Hepatocyte (in vitro differentiated cells): ENCODE measurements around the gene CAV1. TPM values are rescaled to one million over a fixed set of nuclear protein-coding genes. Genes with fewer than 3 reads are reported as not detected.
"Not testable (repeated sequence)": the region's sequence is repeated elsewhere in the genome, so short reads cannot be mapped to it uniquely, and the experiment has no call there.

ENCODE experiments used
- DNase-seq: peaks from one replicate; pipeline ENCODE4 v3.0.0-alpha.2; 2016; ENCODE audit warnings: low spot score
- H2AFZ ChIP-seq: fragments of 200-600 bp; sonication (generic); 2 replicates; pipeline ENCODE4 v1.6.0; 2016; ENCODE audit warnings: antibody characterized with exemption, mild to moderate bottlenecking
- H3K27ac ChIP-seq: fragments of 200-600 bp; sonication (generic); 2 replicates; pipeline ENCODE4 v1.5.1; 2016; ENCODE audit warnings: mild to moderate bottlenecking
- H3K27me3 ChIP-seq: fragments of 200-600 bp; sonication (generic); 2 replicates; pipeline ENCODE4 v1.6.1; 2016
- H3K36me3 ChIP-seq: fragments of 200-600 bp; sonication (generic); replicated peaks from 2 replicates; pipeline ENCODE4 v1.5.1; 2016; ENCODE audit warnings: low read depth; ENCODE audit not compliant: insufficient read depth
- H3K4me1 ChIP-seq: fragments of 200-600 bp; sonication (generic); 2 replicates; pipeline ENCODE4 v1.5.1; 2016; ENCODE audit warnings: mild to moderate bottlenecking, moderate library complexity; ENCODE audit not compliant: insufficient read depth
- H3K4me2 ChIP-seq: fragments of 200-600 bp; sonication (generic); 2 replicates; pipeline ENCODE4 v1.6.0; 2016
- H3K4me3 ChIP-seq: fragments of 200-600 bp; sonication (generic); 2 replicates; pipeline ENCODE4 v1.5.1; 2016; ENCODE audit warnings: mild to moderate bottlenecking
- H3K79me2 ChIP-seq: fragments of 200-600 bp; sonication (generic); 2 replicates; pipeline ENCODE4 v1.6.0; 2017; ENCODE audit warnings: mild to moderate bottlenecking
- H3K9me2 ChIP-seq: fragments of 200-600 bp; sonication (generic); replicated peaks from 2 replicates; pipeline ENCODE4 v1.6.0; 2017; ENCODE audit warnings: mild to moderate bottlenecking; ENCODE audit not compliant: insufficient read depth
- H3K9me3 ChIP-seq: fragments of 200-600 bp; sonication (generic); 2 replicates; pipeline ENCODE4 v1.5.1; 2016; ENCODE audit warnings: low read depth, mild to moderate bottlenecking
- H4K20me1 ChIP-seq: fragments of 200-600 bp; sonication (generic); 2 replicates; pipeline ENCODE4 v1.6.0; 2016; ENCODE audit warnings: mild to moderate bottlenecking; ENCODE audit not compliant: insufficient read depth, poor library complexity, severe bottlenecking
- EZH2 ChIP-seq: fragments of 200-600 bp; sonication (generic); IDR thresholded peaks from 2 replicates; pipeline ENCODE4 v1.6.1; 2016; ENCODE audit warnings: antibody characterized with exemption, mild to moderate bottlenecking, borderline replicate concordance
- EZH2phosphoT487 ChIP-seq: fragments of 200-600 bp; sonication (generic); IDR thresholded peaks from one replicate; pipeline ENCODE4 v1.6.1; 2018; ENCODE audit warnings: antibody characterized with exemption, mild to moderate bottlenecking, low read depth, moderate library complexity; ENCODE audit not compliant: unreplicated experiment, severe bottlenecking
- WGBS: methylation state at CpG from one replicate; pipeline ENCODE4 v1.1.6; 2016; ENCODE audit warnings: low lambda C conversion rate; ENCODE audit errors: missing lambda C conversion rate; 5-methylcytosine and 5-hydroxymethylcytosine counted together
- polyA plus RNA-seq: library from polyadenylated mRNA; unstranded; fragments of >200 nt; fragmentation: Nextera tagmentation; extraction: Ambion mirVana; gene quantifications from 2 replicates; pipeline ENCODE4 v1.2.1, GENCODE V29; 2016
- total RNA-seq: library from RNA; depleted of rRNA; stranded (reverse); fragments of >200 nt; gene quantifications from 2 replicates; pipeline ENCODE4 v1.2.3, GENCODE V29; 2014
- TF ChIP-seq, protein P1 (sequence below): fragments of 200-600 bp; sonication (generic); IDR thresholded peaks from 2 replicates; pipeline ENCODE4 v1.5.1; 2016; ENCODE audit warnings: antibody characterized with exemption, mild to moderate bottlenecking; ENCODE audit not compliant: poor library complexity

The CAV1 gene
- total and polyA plus RNA-seq, 2 experiments from 2014 or later, result 36.0 to 43.3 TPM

GRCh38 chr7:116483271-116483942 lies 41.4 kb upstream of the CAV1 start:
- Histone ChIP-seq H3K4me1 (no peaks in the 10 kb centered on the region), H3K9me2 (no peaks in the 10 kb centered on the region), H3K4me3 (no peak overlapping the region), H2AFZ (no peak overlapping the region), H3K9me3 (no peaks in the 10 kb centered on the region), H3K4me2 (no peak overlapping the region), H3K36me3 (no peaks in the 10 kb centered on the region), H3K27ac (no peak overlapping the region), H3K27me3 (no peaks in the 10 kb centered on the region), H4K20me1 (no peaks in the 10 kb centered on the region), H3K79me2 (no peaks in the 10 kb centered on the region)
- no peak for DNase-seq
- 85% methylated on average over 2 of the region's 2 CpGs for whole genome bisulfite sequencing
- TF ChIP-seq EZH2 (no peak), EZH2phosphoT487 (no peak)
- TF ChIP-seq, protein P1, sequence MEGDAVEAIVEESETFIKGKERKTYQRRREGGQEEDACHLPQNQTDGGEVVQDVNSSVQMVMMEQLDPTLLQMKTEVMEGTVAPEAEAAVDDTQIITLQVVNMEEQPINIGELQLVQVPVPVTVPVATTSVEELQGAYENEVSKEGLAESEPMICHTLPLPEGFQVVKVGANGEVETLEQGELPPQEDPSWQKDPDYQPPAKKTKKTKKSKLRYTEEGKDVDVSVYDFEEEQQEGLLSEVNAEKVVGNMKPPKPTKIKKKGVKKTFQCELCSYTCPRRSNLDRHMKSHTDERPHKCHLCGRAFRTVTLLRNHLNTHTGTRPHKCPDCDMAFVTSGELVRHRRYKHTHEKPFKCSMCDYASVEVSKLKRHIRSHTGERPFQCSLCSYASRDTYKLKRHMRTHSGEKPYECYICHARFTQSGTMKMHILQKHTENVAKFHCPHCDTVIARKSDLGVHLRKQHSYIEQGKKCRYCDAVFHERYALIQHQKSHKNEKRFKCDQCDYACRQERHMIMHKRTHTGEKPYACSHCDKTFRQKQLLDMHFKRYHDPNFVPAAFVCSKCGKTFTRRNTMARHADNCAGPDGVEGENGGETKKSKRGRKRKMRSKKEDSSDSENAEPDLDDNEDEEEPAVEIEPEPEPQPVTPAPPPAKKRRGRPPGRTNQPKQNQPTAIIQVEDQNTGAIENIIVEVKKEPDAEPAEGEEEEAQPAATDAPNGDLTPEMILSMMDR, result no peak

DNA sequence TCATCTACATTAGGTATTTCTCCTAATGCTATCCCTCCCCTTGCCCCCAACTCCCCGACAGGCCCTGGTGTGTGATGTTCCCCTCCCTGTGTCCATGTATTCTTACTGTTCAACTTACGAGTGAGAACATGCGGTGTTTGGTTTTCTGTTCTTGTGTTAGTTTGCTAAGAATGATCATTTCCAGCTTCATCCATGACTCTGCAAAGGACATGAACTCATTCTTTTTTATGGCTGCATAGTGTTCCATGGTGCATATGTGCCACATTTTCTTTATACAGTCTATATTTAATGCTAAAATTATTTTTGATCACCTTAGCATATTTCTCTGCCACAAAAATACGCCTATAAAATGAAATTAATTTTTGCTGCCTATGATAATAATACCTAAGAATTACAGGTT lies 40.4 kb upstream of the CAV1 start:
- not testable (repeated sequence) for H3K79me2 ChIP-seq, H3K4me1 ChIP-seq, DNase-seq, H3K27me3 ChIP-seq, H4K20me1 ChIP-seq, H3K9me3 ChIP-seq, H3K4me2 ChIP-seq, H3K36me3 ChIP-seq, H3K27ac ChIP-seq, H3K9me2 ChIP-seq, H3K4me3 ChIP-seq, H2AFZ ChIP-seq
- 93% methylated on average over 4 of the region's 4 CpGs for WGBS

DNA sequence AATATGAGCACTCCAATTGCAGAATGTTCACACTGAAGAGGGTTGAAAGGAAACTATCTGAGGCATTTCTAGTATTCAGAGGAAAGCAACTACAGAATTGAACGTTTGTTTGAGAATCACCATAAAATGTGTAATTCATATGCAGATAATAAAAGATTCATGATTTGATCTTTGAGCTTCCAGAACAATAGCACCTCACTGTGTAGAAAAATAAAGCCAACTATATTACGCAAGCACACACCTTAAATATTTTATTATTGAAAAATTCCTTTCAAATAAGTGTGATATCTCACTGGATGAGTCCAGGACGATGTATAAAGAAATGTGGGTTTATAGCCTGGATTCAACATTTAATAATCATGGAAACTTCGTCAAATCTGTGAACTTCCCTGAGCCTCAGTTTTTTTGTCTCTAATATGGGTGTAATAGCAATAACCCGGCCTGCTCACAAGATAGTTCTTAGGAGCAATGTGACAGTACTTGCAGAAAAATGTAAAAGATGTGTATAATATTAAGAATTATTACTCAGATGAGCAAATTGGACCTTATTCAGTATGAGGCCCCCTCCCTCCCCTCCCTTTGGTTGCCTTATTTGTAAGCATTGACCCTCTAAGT lies 36.8 kb upstream of the CAV1 start:
- Histone ChIP-seq H3K27me3 (no peaks in the 10 kb centered on the region), H3K4me3 (no peak overlapping the region), H3K27ac (no peak overlapping the region), H4K20me1 (no peaks in the 10 kb centered on the region), H3K79me2 (no peaks in the 10 kb centered on the region), H3K36me3 (no peaks in the 10 kb centered on the region), H3K9me3 (no peaks in the 10 kb centered on the region), H3K9me2 (no peaks in the 10 kb centered on the region), H2AFZ (no peak overlapping the region), H3K4me2 (no peak overlapping the region), H3K4me1 (no peaks in the 10 kb centered on the region)
- no peak for DNase-seq
- WGBS, result 88% methylated on average over 5 of the region's 5 CpGs
- TF ChIP-seq, protein P1, result no peak
- TF ChIP-seq EZH2 (no peak), EZH2phosphoT487 (no peak)

DNA sequence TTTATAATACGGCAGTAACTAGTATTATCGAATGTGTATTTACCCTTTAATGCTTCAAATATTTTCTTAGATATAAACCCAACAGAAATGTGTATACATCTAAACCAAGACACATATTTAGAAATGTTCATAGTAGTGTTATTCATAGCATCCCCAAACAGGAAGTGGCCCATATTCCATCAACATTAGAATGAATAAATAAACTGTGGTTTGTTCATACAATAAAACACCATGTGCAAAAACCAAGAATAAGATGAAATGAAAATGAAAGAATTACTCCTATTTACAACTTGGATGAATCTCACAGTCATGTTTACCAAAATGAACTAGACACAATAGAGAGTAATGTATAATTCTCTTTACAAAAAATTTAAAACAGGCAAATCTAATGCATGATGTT lies 34.5 kb upstream of the CAV1 start:
- H3K4me3 ChIP-seq, result no peak overlapping the region
- no peaks in the 10 kb centered on the region for H4K20me1 ChIP-seq
- no peaks in the 10 kb centered on the region for H3K9me3 ChIP-seq
- H3K36me3 ChIP-seq, result no peaks in the 10 kb centered on the region
- no peak overlapping the region for H2AFZ ChIP-seq
- WGBS, result 84% methylated on average over 2 of the region's 2 CpGs
- H3K27me3 ChIP-seq, result no peaks in the 10 kb centered on the region
- no peak overlapping the region for H3K4me2 ChIP-seq
- no peaks in the 10 kb centered on the region for H3K79me2 ChIP-seq
- TF ChIP-seq, protein P1, result no peak
- TF ChIP-seq EZH2phosphoT487 (no peak), EZH2 (no peak)
- H3K9me2 ChIP-seq, result no peaks in the 10 kb centered on the region
- DNase-seq, result no peak
- no peaks in the 10 kb centered on the region for H3K4me1 ChIP-seq
- no peak overlapping the region for H3K27ac ChIP-seq
